Neural cell (in vitro differentiated cells): Measurements from ENCODE around the gene FGFBP3. TPM values are rescaled to one million over a fixed set of nuclear protein-coding genes. Genes with fewer than 3 reads are reported as not detected.

Experiments
- H2AFZ ChIP-seq: fragments of 200-600, 300-800 bp; sonication (generic), shearing (Covaris generic); 2 replicates; pipeline ENCODE4 v1.6.0; 2014; ENCODE audit warnings: low read depth, mild to moderate bottlenecking, antibody characterized with exemption, low read length, moderate library complexity
- H3F3A ChIP-seq: fragments of 200-600 bp; shearing (Covaris generic); 2 replicates; pipeline ENCODE4 v1.6.1; 2016; ENCODE audit warnings: mild to moderate bottlenecking, moderate library complexity, mixed read lengths, antibody characterized with exemption, low read length; ENCODE audit not compliant: insufficient read depth, poor library complexity, severe bottlenecking
- H3K27ac ChIP-seq: fragments of 200-600, 300-800 bp; sonication (generic), shearing (Covaris generic); 2 replicates; pipeline ENCODE4 v1.5.1; 2014; ENCODE audit warnings: mild to moderate bottlenecking, low read length, moderate library complexity
- H3K27me3 ChIP-seq: fragments of 300-800, 200-600 bp; sonication (generic), shearing (Covaris generic); 2 replicates; pipeline ENCODE4 v1.6.0; 2014; ENCODE audit warnings: mild to moderate bottlenecking, low read depth, low read length, moderate library complexity; ENCODE audit not compliant: insufficient read depth
- H3K36me3 ChIP-seq: fragments of 300-800, 200-600 bp; sonication (generic), shearing (Covaris generic); 2 replicates; pipeline ENCODE4 v1.5.1; 2014; ENCODE audit warnings: mild to moderate bottlenecking, antibody characterized with exemption, low read length, moderate library complexity; ENCODE audit not compliant: insufficient read depth
- H3K4me2 ChIP-seq: fragments of 300-800, 200-600 bp; sonication (generic), shearing (Covaris generic); 2 replicates; pipeline ENCODE4 v1.6.0; 2014; ENCODE audit warnings: mild to moderate bottlenecking, low read length
- H3K4me3 ChIP-seq: fragments of 300-800, 200-600 bp; sonication (generic), shearing (Covaris generic); 2 replicates; pipeline ENCODE4 v1.5.1; 2014; ENCODE audit warnings: mild to moderate bottlenecking, low read length, moderate library complexity
- H3K79me2 ChIP-seq: fragments of 200-600 bp; shearing (Covaris generic); replicated peaks from 2 replicates; pipeline ENCODE4 v1.6.0; 2014; ENCODE audit warnings: mild to moderate bottlenecking, low read length, moderate library complexity; ENCODE audit not compliant: insufficient read depth
- H3K9ac ChIP-seq: fragments of 300-800, 200-600 bp; sonication (generic), shearing (Covaris generic); 2 replicates; pipeline ENCODE4 v1.6.1; 2016; ENCODE audit warnings: mild to moderate bottlenecking, low read length, mixed read lengths
- H3K9me2 ChIP-seq: fragments of 200-600 bp; shearing (Covaris generic); 2 replicates; pipeline ENCODE4 v1.6.1; 2016; ENCODE audit warnings: mild to moderate bottlenecking, low read length, mixed read lengths; ENCODE audit not compliant: insufficient read depth
- H3K9me3 ChIP-seq: fragments of 200-600, 300-800 bp; sonication (generic), shearing (Covaris generic); 2 replicates; pipeline ENCODE4 v1.6.1; 2016; ENCODE audit warnings: mild to moderate bottlenecking, mixed run types, low read length, moderate library complexity, mixed read lengths
- H4K20me1 ChIP-seq: fragments of 200-600 bp; shearing (Covaris generic); 2 replicates; pipeline ENCODE4 v1.6.1; 2016; ENCODE audit warnings: mild to moderate bottlenecking, mixed run types; ENCODE audit not compliant: insufficient read depth
- CTCF ChIP-seq: fragments of 450-650 bp; IDR thresholded peaks from 2 replicates; pipeline ENCODE4 v1.5.1; 2014; ENCODE audit warnings: antibody characterized with exemption, mild to moderate bottlenecking, moderate library complexity; ENCODE audit not compliant: poor library complexity, severe bottlenecking
- EZH2 ChIP-seq: fragments of 200-600, 300-800 bp; shearing (Covaris generic), sonication (generic); IDR thresholded peaks from 2 replicates; pipeline ENCODE4 v1.6.1; 2014; ENCODE audit warnings: antibody characterized with exemption, low read length, borderline replicate concordance, mild to moderate bottlenecking; ENCODE audit not compliant: insufficient read depth, poor library complexity, severe bottlenecking
- MXI1 ChIP-seq: fragments of 450-650 bp; conservative IDR thresholded peaks from 2 replicates; pipeline ENCODE4 v1.6.1; 2014; ENCODE audit warnings: antibody characterized with exemption, mild to moderate bottlenecking; ENCODE audit not compliant: poor library complexity, severe bottlenecking
- POLR2AphosphoS5 ChIP-seq: IDR thresholded peaks from 2 replicates; pipeline ENCODE4 v1.6.1; 2012
- REST ChIP-seq: IDR thresholded peaks from 2 replicates; pipeline ENCODE4 v1.6.1; 2012; ENCODE audit warnings: borderline replicate concordance
- TAF1 ChIP-seq: IDR thresholded peaks from 2 replicates; pipeline ENCODE4 v1.6.1; 2012; ENCODE audit warnings: low read depth
- polyA plus RNA-seq: library from polyadenylated mRNA; depleted of rRNA; stranded (reverse); fragments of >200 nt; gene quantifications from 2 replicates; pipeline ENCODE4 v1.2.3, GENCODE V29; 2014

The FGFBP3 gene
- polyA plus RNA-seq, 1 donor from 2014 or later, result 39.5 TPM

GRCh38 chr10:91955114-91955513 lies 45.8 kb upstream of the FGFBP3 start:
- Histone ChIP-seq H4K20me1 (no peaks in the 10 kb centered on the region), H3K4me3 (no peak overlapping the region), H3K9me2 (no peaks in the 10 kb centered on the region), H2AFZ (no peak overlapping the region), H3K36me3 (peaks cover 5% of the 10 kb centered on the region), H3K27me3 (no peaks in the 10 kb centered on the region), H3K9ac (no peak overlapping the region), H3F3A (no peaks in the 10 kb centered on the region), H3K79me2 (no peaks in the 10 kb centered on the region), H3K27ac (no peak overlapping the region), H3K9me3 (no peaks in the 10 kb centered on the region), H3K4me2 (no peak overlapping the region)
- no peak for TF ChIP-seq MXI1
- TF ChIP-seq CTCF, result no peak
- TF ChIP-seq TAF1, result no peak
- TF ChIP-seq REST, result no peak
- no peak for TF ChIP-seq EZH2
- TF ChIP-seq POLR2AphosphoS5, result no peak

- Histone ChIP-seq H4K20me1 (no peaks in the 10 kb centered on the region), H3K36me3 (peaks cover 5% of the 10 kb centered on the region), H3K4me2 (no peak overlapping the region)
These were observed 44.4 kb upstream of the FGFBP3 start for GRCh38 chr10:91953600-91954160.

More at GRCh38 chr10:91953600-91954160, 44.4 kb upstream of the FGFBP3 start:
- H3K79me2 ChIP-seq, result no peaks in the 10 kb centered on the region
- no peak for TF ChIP-seq POLR2AphosphoS5
- no peak for TF ChIP-seq EZH2
- no peak for TF ChIP-seq REST
- no peak overlapping the region for H3K4me3 ChIP-seq
- no peaks in the 10 kb centered on the region for H3K27me3 ChIP-seq
- no peak overlapping the region for H3K9ac ChIP-seq
- no peaks in the 10 kb centered on the region for H3K9me2 ChIP-seq
- H3F3A ChIP-seq, result no peaks in the 10 kb centered on the region
- no peak overlapping the region for H2AFZ ChIP-seq
- no peak overlapping the region for H3K27ac ChIP-seq
- H3K9me3 ChIP-seq, result no peaks in the 10 kb centered on the region
